Measurements from ENCODE around the gene TTLL7. TPM values are rescaled to one million over a fixed set of nuclear protein-coding genes. Genes with fewer than 3 reads are reported as not detected.
A peak's percentile ranks its signal among the peaks of the same experiment; 100 is the strongest.

Gene TTLL7
- total and polyA plus RNA-seq, 9 of the 15 experiments (the other 6 are each of a cell fraction or from before 2014, with no cell fraction given) = 0.63 to 2.6 (median 1.7) TPM

- TF ChIP-seq SMAD4 (CRISPR knock-in tag; conservative IDR thresholded peaks at IDR 0.05) (peak; percentile 69; the same call in 1 of the 2 replicates), KHSRP (IDR thresholded peaks at IDR 0.05) (no peak), PTTG1 (tag; IDR thresholded peaks at IDR 0.05; ENCODE audit: low read depth) (no peak), PHB2 (IDR thresholded peaks at IDR 0.05; ENCODE audit: low read depth) (no peak), FOXK2 (conservative IDR thresholded peaks at IDR 0.05 in 1 of 2, IDR thresholded peaks at IDR 0.05 in 1 of 2; ENCODE audit: low read depth in 2 of 2) (peak in 1 of 2 experiments; percentile 99; a peak in 2 of 4 replicates), POLR2AphosphoS2 (IDR thresholded peaks at IDR 0.05; ENCODE audit: low read length) (no peak), ARID1B (IDR thresholded peaks at IDR 0.05) (no peak), CEBPB (tag; IDR thresholded peaks at IDR 0.05) (no peak)
- TF ChIP-seq, protein P1, sequence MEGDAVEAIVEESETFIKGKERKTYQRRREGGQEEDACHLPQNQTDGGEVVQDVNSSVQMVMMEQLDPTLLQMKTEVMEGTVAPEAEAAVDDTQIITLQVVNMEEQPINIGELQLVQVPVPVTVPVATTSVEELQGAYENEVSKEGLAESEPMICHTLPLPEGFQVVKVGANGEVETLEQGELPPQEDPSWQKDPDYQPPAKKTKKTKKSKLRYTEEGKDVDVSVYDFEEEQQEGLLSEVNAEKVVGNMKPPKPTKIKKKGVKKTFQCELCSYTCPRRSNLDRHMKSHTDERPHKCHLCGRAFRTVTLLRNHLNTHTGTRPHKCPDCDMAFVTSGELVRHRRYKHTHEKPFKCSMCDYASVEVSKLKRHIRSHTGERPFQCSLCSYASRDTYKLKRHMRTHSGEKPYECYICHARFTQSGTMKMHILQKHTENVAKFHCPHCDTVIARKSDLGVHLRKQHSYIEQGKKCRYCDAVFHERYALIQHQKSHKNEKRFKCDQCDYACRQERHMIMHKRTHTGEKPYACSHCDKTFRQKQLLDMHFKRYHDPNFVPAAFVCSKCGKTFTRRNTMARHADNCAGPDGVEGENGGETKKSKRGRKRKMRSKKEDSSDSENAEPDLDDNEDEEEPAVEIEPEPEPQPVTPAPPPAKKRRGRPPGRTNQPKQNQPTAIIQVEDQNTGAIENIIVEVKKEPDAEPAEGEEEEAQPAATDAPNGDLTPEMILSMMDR (IDR thresholded peaks at IDR 0.05 in 2 of 3, conservative IDR thresholded peaks at IDR 0.05 in 1 of 3; ENCODE audit: insufficient read depth in 2 of 3, low read depth in 1 of 3, low read length in 3 of 3) = 0 out of 6 replicates have a peak, but pooled peaks of 1 of the 3 experiments have one; percentile 10
These were observed at the start of gene TTLL7 (continued) for GRCh38 chr1:83998498-83999315.

GRCh38 chr1:84042461-84042860 is 43.5 kb upstream of the TTLL7 start:
- in situ Hi-C loops (cut with MboI) (no loop called here), intact Hi-C loops (cut with micrococcal nuclease) (no loop called here)
- H3K36me3 ChIP-seq (ENCODE audit: control insufficient read depth, insufficient read depth, low read length) = no peaks in the 10 kb centered on the region
- no peak overlapping the region for H3K4me2 ChIP-seq (ENCODE audit: insufficient read depth, low read length)
- no peak overlapping the region for H3K9ac ChIP-seq (ENCODE audit: insufficient read depth in 1 of 2, low read depth in 2 of 2, low read length in 2 of 2)
- no peak for ATAC-seq
- no peaks in the 10 kb centered on the region for H4K20me1 ChIP-seq (replicated peaks; ENCODE audit: control insufficient read depth, insufficient read depth, low read length)
- ChIA-PET POLR2A (no interaction called here), CTCF (ENCODE audit: low intra/inter-chr PET ratio) (no interaction called here)
- H3K9me3 ChIP-seq (replicated peaks; ENCODE audit: control insufficient read depth, insufficient read depth, low read depth, low read length) = no peaks in the 10 kb centered on the region
- no peaks in the 10 kb centered on the region for H3K27me3 ChIP-seq (ENCODE audit: control insufficient read depth in 2 of 2, insufficient read depth in 2 of 2, low read length in 2 of 2)
- no TSS peak for BruUV-seq (replicated peaks)
- FAIRE-seq = no peak
- no peak overlapping the region for H3K4me3 ChIP-seq
- no peaks in the 10 kb centered on the region for H3K9me1 ChIP-seq (ENCODE audit: control insufficient read depth, insufficient read depth, low read length)
- no peaks in the 10 kb centered on the region for H3K4me1 ChIP-seq (replicated peaks in 1 of 2; ENCODE audit: control insufficient read depth in 2 of 2, insufficient read depth in 2 of 2, low read length in 2 of 2)
- DNase-seq (ENCODE audit: extremely low read depth in 1 of 4, low spot score in 3 of 4) = no peak
- no peak overlapping the region for H2AFZ ChIP-seq (ENCODE audit: low read depth, low read length)
- no peak overlapping the region for H3K27ac ChIP-seq (ENCODE audit: extremely low read depth, low read depth, low read length)
- no peaks in the 10 kb centered on the region for H3K79me2 ChIP-seq (ENCODE audit: control insufficient read depth, insufficient read depth, low read length)
- TF ChIP-seq SMARCA4 (IDR thresholded peaks at IDR 0.05) (no peak), XRCC3 (IDR thresholded peaks at IDR 0.05) (no peak), RREB1 (CRISPR knock-in tag; IDR thresholded peaks at IDR 0.05) (no peak), ATF1 (CRISPR knock-in tag; IDR thresholded peaks at IDR 0.05) (no peak), ATF1 (tag; IDR thresholded peaks at IDR 0.05) (no peak)
